SK-N-SH (cell line): ENCODE measurements around the gene MLLT6. TPM values are rescaled to one million over a fixed set of nuclear protein-coding genes. Genes with fewer than 3 reads are reported as not detected.

ENCODE experiments used
- CTCF ChIA-PET: fragments of 300-600, 350-600 bp; formaldehyde crosslinking; extraction: SDS; loops from one replicate; lab custom pipeline; 2021; lab: Yijun Ruan, JAX
- POLR2A ChIA-PET: fragments of 350-600 bp; sonication (Branson Sonifier 250); formaldehyde crosslinking; extraction: SDS; loops from one replicate; lab custom pipeline; 2020; ENCODE audit warnings: antibody characterized with exemption, inconsistent platforms; lab: Yijun Ruan, JAX
- DNase-seq: peaks from one replicate; pipeline ENCODE4 v3.0.0; 2012
- H2AFZ ChIP-seq: fragments of 200-600 bp; sonication (generic); 2 replicates; pipeline ENCODE4 v1.8.1; 2016; ENCODE audit warnings: antibody characterized with exemption, mild to moderate bottlenecking, low read depth
- H3F3A ChIP-seq: fragments of 200-600 bp; sonication (generic); replicated peaks from 2 replicates; pipeline ENCODE3; 2016; ENCODE audit warnings: antibody characterized with exemption, mild to moderate bottlenecking; ENCODE audit not compliant: insufficient read depth
- H3K27ac ChIP-seq, 2 experiments: fragments of 200-500 bp in 1 of 2; fragments of 200-600 bp in 1 of 2; sonication (Bioruptor generic) in 1 of 2; sonication (generic), shearing (Covaris generic) in 1 of 2; 2 replicates each; pipeline versions ENCODE4 v1.5.1 to v1.6.1; 2014 to 2016; ENCODE audit warnings: low read depth in 2 of 2, inconsistent platforms in 1 of 2, low read length in 1 of 2, mild to moderate bottlenecking in 1 of 2, mixed read lengths in 1 of 2
- H3K27me3 ChIP-seq: fragments of 200-600 bp; sonication (generic), shearing (Covaris generic); 2 replicates; pipeline ENCODE4 v1.6.1; 2016; ENCODE audit warnings: mixed run types; ENCODE audit not compliant: insufficient read depth
- H3K36me3 ChIP-seq, 2 experiments: fragments of 200-500 bp in 1 of 2; fragments of 200-600 bp in 1 of 2; sonication (Bioruptor generic) in 1 of 2; sonication (generic) in 1 of 2; replicated peaks in 1 of 2; 2 replicates each; pipeline versions ENCODE3 to v1.5.1; 2014 to 2016; ENCODE audit warnings: low read length in 1 of 2, mild to moderate bottlenecking in 1 of 2; ENCODE audit not compliant: insufficient read depth in 2 of 2, control insufficient read depth in 1 of 2
- H3K4me1 ChIP-seq, 2 experiments: fragments of 200-500 bp in 1 of 2; fragments of 200-600 bp in 1 of 2; sonication (Bioruptor generic) in 1 of 2; sonication (generic), shearing (Covaris generic) in 1 of 2; 2 replicates each; pipeline versions ENCODE4 v1.5.1 to v1.6.1; 2014 to 2016; ENCODE audit warnings: low read depth in 1 of 2, low read length in 1 of 2, mixed run types in 1 of 2; ENCODE audit not compliant: insufficient read depth in 2 of 2, control insufficient read depth in 1 of 2
- H3K4me2 ChIP-seq: fragments of 200-600 bp; sonication (generic), shearing (Covaris generic); 2 replicates; pipeline ENCODE4 v1.6.1; 2017; ENCODE audit warnings: mixed run types
- H3K4me3 ChIP-seq, 2 experiments: fragments of 200-500 bp in 1 of 2; fragments of 200-600 bp in 1 of 2; sonication (Bioruptor generic) in 1 of 2; sonication (generic), shearing (Covaris generic) in 1 of 2; 2 replicates each; pipeline versions ENCODE4 v1.5.1 to v1.8.1; 2014 to 2016; ENCODE audit warnings: low read depth in 2 of 2, inconsistent platforms in 1 of 2, low read length in 1 of 2, mild to moderate bottlenecking in 1 of 2, mixed read lengths in 1 of 2, moderate library complexity in 1 of 2
- H3K79me2 ChIP-seq: fragments of 200-600 bp; sonication (generic); 2 replicates; pipeline ENCODE4 v1.8.1; 2017; ENCODE audit warnings: mild to moderate bottlenecking; ENCODE audit not compliant: insufficient read depth
- H3K9ac ChIP-seq: fragments of 200-600 bp; sonication (generic); 2 replicates; pipeline ENCODE4 v1.6.1; 2017; ENCODE audit warnings: mixed run types
- H3K9me2 ChIP-seq: fragments of 200-600 bp; sonication (generic); 2 replicates; pipeline ENCODE4 v1.6.1; 2017; ENCODE audit warnings: mixed run types
- H3K9me3 ChIP-seq: fragments of 200-600 bp; sonication (generic); 2 replicates; pipeline ENCODE4 v1.6.1; 2017; ENCODE audit warnings: mixed run types, mild to moderate bottlenecking, moderate library complexity
- H4K20me1 ChIP-seq: fragments of 200-600 bp; sonication (generic); 2 replicates; pipeline ENCODE4 v1.6.1; 2017; ENCODE audit warnings: mild to moderate bottlenecking, mixed run types; ENCODE audit not compliant: insufficient read depth
- CHD2 ChIP-seq: fragments of 150-350 bp; IDR thresholded peaks from 2 replicates; pipeline ENCODE4 v1.6.1; 2018; ENCODE audit warnings: low read length; ENCODE audit not compliant: partially characterized antibody
- FOSL2 ChIP-seq: IDR thresholded peaks from 2 replicates; pipeline ENCODE4 v1.4.0; 2012; ENCODE audit warnings: low read depth, mild to moderate bottlenecking, moderate library complexity, borderline replicate concordance
- GABPA ChIP-seq: IDR thresholded peaks from 2 replicates; pipeline ENCODE4 v1.4.0; 2012; ENCODE audit warnings: low read depth, mild to moderate bottlenecking
- JUND ChIP-seq: IDR thresholded peaks from 2 replicates; pipeline ENCODE4 v1.4.0; 2012
- NFIC ChIP-seq: IDR thresholded peaks from 2 replicates; pipeline ENCODE4 v1.4.0; 2012; ENCODE audit warnings: borderline replicate concordance
- POLR2AphosphoS5 ChIP-seq: IDR thresholded peaks from 2 replicates; pipeline ENCODE4 v1.6.1; 2012; ENCODE audit warnings: low read depth, low read length
- REST ChIP-seq: IDR thresholded peaks from 2 replicates; pipeline ENCODE4 v1.6.1; 2012; ENCODE audit warnings: mild to moderate bottlenecking, low read depth, low read length, moderate library complexity
- RXRA ChIP-seq: IDR thresholded peaks from 2 replicates; pipeline ENCODE4 v1.4.0; 2012; ENCODE audit warnings: low read depth, mild to moderate bottlenecking, borderline replicate concordance
- TCF12 ChIP-seq: IDR thresholded peaks from 2 replicates; pipeline ENCODE4 v1.4.0; 2012
- TEAD4 ChIP-seq: IDR thresholded peaks from 2 replicates; pipeline ENCODE4 v1.4.0; 2012; ENCODE audit warnings: mild to moderate bottlenecking, borderline replicate concordance; ENCODE audit not compliant: insufficient read depth
- WGBS: methylation state at CpG from one replicate; pipeline ENCODE4 v1.1.6; 2017; ENCODE audit warnings: low lambda C conversion rate; 5-methylcytosine and 5-hydroxymethylcytosine counted together
- polyA plus RNA-seq, 3 experiments: library from polyadenylated mRNA; depleted of rRNA; stranded (reverse); fragments of >200 nt; gene quantifications; 2 replicates each; pipeline ENCODE4 v1.2.3, GENCODE V29; 2012
- TF ChIP-seq, protein P1 (sequence below): IDR thresholded peaks from 2 replicates; pipeline ENCODE4 v1.4.0; 2012; ENCODE audit warnings: low read depth

The MLLT6 gene
- polyA plus RNA-seq, 1 of the 3 experiments (the other 2 are of a cell fraction): 41.5 TPM

GRCh38 chr17:38731526-38732294, 26.6 kb downstream of the MLLT6 start:
- H3K9ac ChIP-seq: 0 out of 2 replicates have a peak overlapping the region, but pooled peaks have one; percentile 89
- peaks cover 37% of the 10 kb centered on the region for H3F3A ChIP-seq
- peak overlapping the region; percentile 78 to 79; a peak in 3 of 4 replicates for H3K4me3 ChIP-seq
- peak overlapping the region; percentile 12 to 98; a peak in 3 of 4 replicates for H3K27ac ChIP-seq
- no peak overlapping the region for H2AFZ ChIP-seq
- TF ChIP-seq NFIC (no peak), POLR2AphosphoS5 (0 out of 2 replicates have a peak, but pooled peaks have one; percentile 11)
- no peaks in the 10 kb centered on the region for H3K27me3 ChIP-seq
- ChIA-PET POLR2A (interaction anchor here (0.6 to 2.2 kb wide), 7 partner anchors 10 to 149 kb away, joined by 3 to 9 read pairs (median 5); partner anchors contain the start of gene MLLT6), CTCF (interaction anchor here (0.9 to 7.4 kb wide), 13 partner anchors 13 to 222 kb away, joined by 3 to 88 read pairs (median 6); partner anchors contain the start of genes EPOP, MLLT6 and PCGF2)
- H4K20me1 ChIP-seq: peaks cover 23% of the 10 kb centered on the region; the same call in 1 of the 2 replicates
- 95% methylated on average over 7 of the region's 8 CpGs for WGBS
- peaks cover 10 to 69% of the 10 kb centered on the region in 2 experiments; a peak in 1 of 4 replicates for H3K4me1 ChIP-seq
- H3K4me2 ChIP-seq: peak overlapping the region; percentile 90
- peaks cover 12 to 30% of the 10 kb centered on the region in 2 experiments for H3K36me3 ChIP-seq
- peaks cover 30% of the 10 kb centered on the region; the same call in 1 of the 2 replicates for H3K79me2 ChIP-seq
- H3K9me2 ChIP-seq: no peaks in the 10 kb centered on the region
- no peak for DNase-seq
- no peaks in the 10 kb centered on the region for H3K9me3 ChIP-seq

- Histone ChIP-seq H3K4me2 (peak overlapping the region; percentile 90; the same call in 1 of the 2 replicates), H3F3A (peaks cover 39% of the 10 kb centered on the region)
- 94% methylated on average over 6 of the region's 7 CpGs for WGBS
Measured at GRCh38 chr17:38732376-38733281, 27.6 kb downstream of the MLLT6 start.

More at GRCh38 chr17:38732376-38733281, 27.6 kb downstream of the MLLT6 start:
- DNase-seq: no peak
- H3K9me3 ChIP-seq: no peaks in the 10 kb centered on the region
- no peaks in the 10 kb centered on the region for H3K9me2 ChIP-seq
- H3K4me1 ChIP-seq: peaks cover 10 to 67% of the 10 kb centered on the region in 2 experiments; a peak in 1 of 4 replicates
- POLR2A ChIA-PET: no interaction called here
- no peak overlapping the region for H2AFZ ChIP-seq
- peak overlapping the region; percentile 12 to 98; a peak in 1 of 4 replicates for H3K27ac ChIP-seq
- H3K79me2 ChIP-seq: peaks cover 36% of the 10 kb centered on the region; the same call in 1 of the 2 replicates
- H3K9ac ChIP-seq: no peak overlapping the region
- H4K20me1 ChIP-seq: peaks cover 23% of the 10 kb centered on the region; the same call in 1 of the 2 replicates
- CTCF ChIA-PET: interaction anchor here (1.0 to 7.4 kb wide), 7 partner anchors 12 to 223 kb away, joined by 3 to 88 read pairs (median 7); partner anchors contain the start of genes EPOP and PCGF2
- TF ChIP-seq, protein P1, sequence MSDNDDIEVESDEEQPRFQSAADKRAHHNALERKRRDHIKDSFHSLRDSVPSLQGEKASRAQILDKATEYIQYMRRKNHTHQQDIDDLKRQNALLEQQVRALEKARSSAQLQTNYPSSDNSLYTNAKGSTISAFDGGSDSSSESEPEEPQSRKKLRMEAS: no peak
- no peak for TF ChIP-seq JUND
- TF ChIP-seq NFIC: no peak
- TF ChIP-seq TCF12: no peak
- no peak for TF ChIP-seq GABPA
- no peak for TF ChIP-seq FOSL2
- TF ChIP-seq REST: no peak
- TF ChIP-seq RXRA: no peak
- TF ChIP-seq POLR2AphosphoS5: no peak
- no peak for TF ChIP-seq TEAD4
- TF ChIP-seq CHD2: no peak
- no peak overlapping the region for H3K4me3 ChIP-seq
- H3K36me3 ChIP-seq: peaks cover 13 to 30% of the 10 kb centered on the region in 2 experiments
- H3K27me3 ChIP-seq: no peaks in the 10 kb centered on the region
